ENCODE data around the gene DCXR. TPM values are rescaled to one million over a fixed set of nuclear protein-coding genes. Genes with fewer than 3 reads are reported as not detected.

DCXR gene
- total and polyA plus RNA-seq, 2 donors (not counting 3 experiments of a cell fraction or from before 2014, with no cell fraction given): 93.0 to 178 TPM

DNA sequence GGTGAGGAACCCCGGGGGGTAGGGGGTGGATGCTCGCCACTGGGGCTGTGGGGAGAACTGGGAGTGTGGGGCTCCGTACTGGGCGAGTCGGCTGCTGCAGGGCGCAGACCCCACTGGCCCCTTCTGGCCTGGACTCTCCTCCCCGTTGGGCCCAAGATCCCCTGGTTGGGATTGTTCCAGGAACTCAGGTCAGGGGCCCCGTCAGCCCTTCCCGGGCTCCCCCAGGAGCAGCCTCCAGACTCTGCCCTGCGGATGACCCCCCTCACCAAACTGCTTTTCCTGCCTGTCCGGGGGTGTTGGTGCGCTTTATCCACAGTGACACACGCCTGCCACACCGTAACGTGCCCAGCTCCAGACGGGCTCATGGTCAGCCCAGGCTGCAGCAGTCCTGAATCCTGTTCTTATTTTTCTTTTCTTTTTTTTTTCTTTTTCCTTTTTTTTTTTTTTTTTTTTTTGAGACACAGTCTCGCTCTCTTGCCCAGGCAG, 35.9 kb downstream of the DCXR start:
- Histone ChIP-seq H3K4me1 (ENCODE audit: control insufficient read depth, extremely low read depth, insufficient read depth, low read length) (peaks cover 13% of the 10 kb centered on the region), H3K9me3 (replicated peaks; ENCODE audit: control insufficient read depth, insufficient read depth, low read length) (no peaks in the 10 kb centered on the region), H4K20me1 (replicated peaks; ENCODE audit: control insufficient read depth, extremely low read depth, insufficient read depth, low read length) (no peaks in the 10 kb centered on the region), H3K4me3 (replicated peaks in 1 of 3; ENCODE audit: insufficient read depth in 1 of 3, low read depth in 1 of 3, low read length in 3 of 3) (no peak overlapping the region), H3K27ac (ENCODE audit: insufficient read depth, low read depth, low read length) (no peak overlapping the region), H3K79me2 (ENCODE audit: control insufficient read depth, insufficient read depth, low read length) (no peaks in the 10 kb centered on the region), H2AFZ (ENCODE audit: low read depth, low read length) (no peak overlapping the region), H3K27me3 (ENCODE audit: control insufficient read depth in 2 of 2, insufficient read depth in 2 of 2, low read length in 2 of 2) (no peaks in the 10 kb centered on the region), H3K9me1 (replicated peaks; ENCODE audit: control insufficient read depth, extremely low read depth, insufficient read depth, low read length) (no peaks in the 10 kb centered on the region), H3K9ac (replicated peaks; ENCODE audit: extremely low read depth, insufficient read depth, low read length) (no peak overlapping the region), H3K36me3 (ENCODE audit: control insufficient read depth in 2 of 2, extremely low read depth in 1 of 2, insufficient read depth in 2 of 2, low read length in 2 of 2) (no peaks in the 10 kb centered on the region), H3K4me2 (ENCODE audit: insufficient read depth, low read length) (no peak overlapping the region)
- FAIRE-seq (no peak), DNase-seq (ENCODE audit: low read depth, low spot score) (no peak)
- POLR2A ChIA-PET: no interaction called here
- CTCF ChIA-PET: no interaction called here
- TF ChIP-seq GATA2 (IDR thresholded peaks at IDR 0.05; ENCODE audit: insufficient read depth, insufficient read length, low read depth, low read length) (no peak), JUN (IDR thresholded peaks at IDR 0.05; ENCODE audit: borderline replicate concordance, insufficient read depth, insufficient read length, low read depth) (no peak), POLR2A (IDR thresholded peaks at IDR 0.05; ENCODE audit: low read depth, low read length) (no peak)
- intact Hi-C loops (cut with micrococcal nuclease): loop anchor here (5.0 kb wide), 1 partner anchor 74 kb away; the partner anchor contains the start of gene MAFG
- BruUV-seq (replicated peaks): no TSS peak
- dilution Hi-C loops (cut with MboI; ENCODE audit: extremely low pct_ligation_motif_present, low sequenced_read_pairs): no loop called here

DNA sequence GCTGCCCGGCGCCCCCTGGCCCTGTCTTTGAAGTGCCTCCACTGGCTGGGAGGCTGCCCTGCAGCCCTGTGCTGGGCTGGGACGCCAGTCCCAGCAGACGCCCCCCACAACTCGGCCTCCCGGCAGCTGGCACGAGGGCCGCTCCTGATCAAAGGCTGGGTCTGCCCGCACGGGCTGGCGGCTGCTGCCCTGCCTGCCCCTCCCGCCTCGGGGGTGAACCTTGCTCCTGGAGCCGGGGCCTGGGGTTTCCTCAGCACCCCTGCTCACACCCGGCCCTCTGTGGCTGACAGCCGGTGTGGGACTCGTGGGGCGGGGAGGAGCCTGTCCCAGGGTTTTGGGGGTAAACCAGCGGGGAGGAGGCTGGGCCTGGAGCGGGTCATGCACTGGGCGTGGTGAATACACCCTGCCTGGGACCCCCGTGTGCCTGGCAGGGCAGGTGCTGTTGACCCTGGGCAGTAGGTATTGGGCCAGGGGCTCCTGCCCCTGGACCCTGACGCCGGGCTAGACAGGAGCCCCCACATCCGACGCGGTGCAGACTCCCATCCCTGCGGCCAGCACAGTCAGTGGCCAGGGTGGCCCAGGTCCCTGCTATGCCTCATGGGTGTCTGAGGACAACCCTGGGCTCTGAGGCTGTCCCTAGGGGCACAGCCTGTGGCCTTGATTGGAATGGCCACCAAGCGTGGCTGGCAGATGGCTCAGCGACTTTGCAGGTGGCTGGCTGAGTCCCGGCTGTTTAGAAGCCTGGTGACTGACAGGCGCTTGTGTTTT, 36.5 kb downstream of the DCXR start:
- Histone ChIP-seq H3K9me3 (replicated peaks; ENCODE audit: control insufficient read depth, insufficient read depth, low read length) (no peaks in the 10 kb centered on the region), H4K20me1 (replicated peaks; ENCODE audit: control insufficient read depth, extremely low read depth, insufficient read depth, low read length) (no peaks in the 10 kb centered on the region), H2AFZ (ENCODE audit: low read depth, low read length) (no peak overlapping the region), H3K4me3 (replicated peaks in 1 of 3; ENCODE audit: insufficient read depth in 1 of 3, low read depth in 1 of 3, low read length in 3 of 3) (no peak overlapping the region), H3K79me2 (ENCODE audit: control insufficient read depth, insufficient read depth, low read length) (no peaks in the 10 kb centered on the region), H3K36me3 (ENCODE audit: control insufficient read depth in 2 of 2, extremely low read depth in 1 of 2, insufficient read depth in 2 of 2, low read length in 2 of 2) (no peaks in the 10 kb centered on the region), H3K4me1 (ENCODE audit: control insufficient read depth, extremely low read depth, insufficient read depth, low read length) (peaks cover 13% of the 10 kb centered on the region), H3K4me2 (ENCODE audit: insufficient read depth, low read length) (no peak overlapping the region), H3K9me1 (replicated peaks; ENCODE audit: control insufficient read depth, extremely low read depth, insufficient read depth, low read length) (no peaks in the 10 kb centered on the region), H3K27ac (ENCODE audit: insufficient read depth, low read depth, low read length) (no peak overlapping the region), H3K9ac (replicated peaks; ENCODE audit: extremely low read depth, insufficient read depth, low read length) (no peak overlapping the region), H3K27me3 (ENCODE audit: control insufficient read depth in 2 of 2, insufficient read depth in 2 of 2, low read length in 2 of 2) (no peaks in the 10 kb centered on the region)
- dilution Hi-C loops (cut with MboI; ENCODE audit: extremely low pct_ligation_motif_present, low sequenced_read_pairs) (no loop called here), intact Hi-C loops (cut with micrococcal nuclease) (loop anchor here (5.0 kb wide), 1 partner anchor 74 kb away; the partner anchor contains the start of gene MAFG)
- FAIRE-seq: no peak
- BruUV-seq (replicated peaks): no TSS peak
- no peak for DNase-seq (ENCODE audit: low read depth, low spot score)
- TF ChIP-seq FOS (IDR thresholded peaks at IDR 0.05; ENCODE audit: borderline replicate concordance, insufficient read depth, low read length): no peak
- TF ChIP-seq JUN (IDR thresholded peaks at IDR 0.05; ENCODE audit: borderline replicate concordance, insufficient read depth, insufficient read length, low read depth): no peak
- TF ChIP-seq MAX (IDR thresholded peaks at IDR 0.05; ENCODE audit: insufficient read depth, insufficient read length): no peak
- TF ChIP-seq GATA2 (IDR thresholded peaks at IDR 0.05; ENCODE audit: insufficient read depth, insufficient read length, low read depth, low read length): no peak
- no peak for TF ChIP-seq POLR2AphosphoS5 (IDR thresholded peaks at IDR 0.05; ENCODE audit: insufficient read depth, low read depth, low read length)
- no peak for TF ChIP-seq MYC (IDR thresholded peaks at IDR 0.05; ENCODE audit: low read depth, low read length)
- no peak for TF ChIP-seq POLR2A (IDR thresholded peaks at IDR 0.05; ENCODE audit: low read depth, low read length)
- TF ChIP-seq CTCF (IDR thresholded peaks at IDR 0.05; ENCODE audit: extremely low read depth in 1 of 2, insufficient read depth in 1 of 2, low read depth in 1 of 2, low read length in 2 of 2): no peak
- no peak for TF ChIP-seq EZH2 (IDR thresholded peaks at IDR 0.05; ENCODE audit: borderline replicate concordance, low read depth, low read length, severe bottlenecking)
- ChIA-PET POLR2A (no interaction called here), CTCF (no interaction called here)

All from endothelial cell of umbilical vein (primary cell).